SK-N-SH (cell line): ENCODE results near the gene RIN3. TPM values are rescaled to one million over a fixed set of nuclear protein-coding genes. Genes with fewer than 3 reads are reported as not detected.

Experiments
- CTCF ChIA-PET: fragments of 300-600, 350-600 bp; formaldehyde crosslinking; extraction: SDS; loops from one replicate; lab custom pipeline; 2021; lab: Yijun Ruan, JAX
- POLR2A ChIA-PET: fragments of 350-600 bp; sonication (Branson Sonifier 250); formaldehyde crosslinking; extraction: SDS; loops from one replicate; lab custom pipeline; 2020; ENCODE audit warnings: antibody characterized with exemption, inconsistent platforms; lab: Yijun Ruan, JAX
- DNase-seq: peaks from one replicate; pipeline ENCODE4 v3.0.0; 2012
- H2AFZ ChIP-seq: fragments of 200-600 bp; sonication (generic); 2 replicates; pipeline ENCODE4 v1.8.1; 2016; ENCODE audit warnings: antibody characterized with exemption, mild to moderate bottlenecking, low read depth
- H3F3A ChIP-seq: fragments of 200-600 bp; sonication (generic); replicated peaks from 2 replicates; pipeline ENCODE3; 2016; ENCODE audit warnings: antibody characterized with exemption, mild to moderate bottlenecking; ENCODE audit not compliant: insufficient read depth
- H3K27ac ChIP-seq, 2 experiments: fragments of 200-500 bp in 1 of 2; fragments of 200-600 bp in 1 of 2; sonication (Bioruptor generic) in 1 of 2; sonication (generic), shearing (Covaris generic) in 1 of 2; 2 replicates each; pipeline versions ENCODE4 v1.5.1 to v1.6.1; 2014 to 2016; ENCODE audit warnings: low read depth in 2 of 2, inconsistent platforms in 1 of 2, low read length in 1 of 2, mild to moderate bottlenecking in 1 of 2, mixed read lengths in 1 of 2
- H3K27me3 ChIP-seq: fragments of 200-600 bp; sonication (generic), shearing (Covaris generic); 2 replicates; pipeline ENCODE4 v1.6.1; 2016; ENCODE audit warnings: mixed run types; ENCODE audit not compliant: insufficient read depth
- H3K36me3 ChIP-seq, 2 experiments: fragments of 200-500 bp in 1 of 2; fragments of 200-600 bp in 1 of 2; sonication (Bioruptor generic) in 1 of 2; sonication (generic) in 1 of 2; replicated peaks in 1 of 2; 2 replicates each; pipeline versions ENCODE3 to v1.5.1; 2014 to 2016; ENCODE audit warnings: low read length in 1 of 2, mild to moderate bottlenecking in 1 of 2; ENCODE audit not compliant: insufficient read depth in 2 of 2, control insufficient read depth in 1 of 2
- H3K4me1 ChIP-seq, 2 experiments: fragments of 200-500 bp in 1 of 2; fragments of 200-600 bp in 1 of 2; sonication (Bioruptor generic) in 1 of 2; sonication (generic), shearing (Covaris generic) in 1 of 2; 2 replicates each; pipeline versions ENCODE4 v1.5.1 to v1.6.1; 2014 to 2016; ENCODE audit warnings: low read depth in 1 of 2, low read length in 1 of 2, mixed run types in 1 of 2; ENCODE audit not compliant: insufficient read depth in 2 of 2, control insufficient read depth in 1 of 2
- H3K4me2 ChIP-seq: fragments of 200-600 bp; sonication (generic), shearing (Covaris generic); 2 replicates; pipeline ENCODE4 v1.6.1; 2017; ENCODE audit warnings: mixed run types
- H3K4me3 ChIP-seq, 2 experiments: fragments of 200-500 bp in 1 of 2; fragments of 200-600 bp in 1 of 2; sonication (Bioruptor generic) in 1 of 2; sonication (generic), shearing (Covaris generic) in 1 of 2; 2 replicates each; pipeline versions ENCODE4 v1.5.1 to v1.8.1; 2014 to 2016; ENCODE audit warnings: low read depth in 2 of 2, inconsistent platforms in 1 of 2, low read length in 1 of 2, mild to moderate bottlenecking in 1 of 2, mixed read lengths in 1 of 2, moderate library complexity in 1 of 2
- H3K79me2 ChIP-seq: fragments of 200-600 bp; sonication (generic); 2 replicates; pipeline ENCODE4 v1.8.1; 2017; ENCODE audit warnings: mild to moderate bottlenecking; ENCODE audit not compliant: insufficient read depth
- H3K9ac ChIP-seq: fragments of 200-600 bp; sonication (generic); 2 replicates; pipeline ENCODE4 v1.6.1; 2017; ENCODE audit warnings: mixed run types
- H3K9me2 ChIP-seq: fragments of 200-600 bp; sonication (generic); 2 replicates; pipeline ENCODE4 v1.6.1; 2017; ENCODE audit warnings: mixed run types
- H3K9me3 ChIP-seq: fragments of 200-600 bp; sonication (generic); 2 replicates; pipeline ENCODE4 v1.6.1; 2017; ENCODE audit warnings: mixed run types, mild to moderate bottlenecking, moderate library complexity
- H4K20me1 ChIP-seq: fragments of 200-600 bp; sonication (generic); 2 replicates; pipeline ENCODE4 v1.6.1; 2017; ENCODE audit warnings: mild to moderate bottlenecking, mixed run types; ENCODE audit not compliant: insufficient read depth
- FOSL2 ChIP-seq: IDR thresholded peaks from 2 replicates; pipeline ENCODE4 v1.4.0; 2012; ENCODE audit warnings: low read depth, mild to moderate bottlenecking, moderate library complexity, borderline replicate concordance
- GABPA ChIP-seq: IDR thresholded peaks from 2 replicates; pipeline ENCODE4 v1.4.0; 2012; ENCODE audit warnings: low read depth, mild to moderate bottlenecking
- NRF1 ChIP-seq: IDR thresholded peaks from 2 replicates; pipeline ENCODE4 v1.6.1; 2012; ENCODE audit warnings: low read depth, mild to moderate bottlenecking, low read length
- SIN3A ChIP-seq: IDR thresholded peaks from 2 replicates; pipeline ENCODE4 v1.6.1; 2012; ENCODE audit warnings: low read depth, mild to moderate bottlenecking, low read length, moderate library complexity, borderline replicate concordance
- SMC3 ChIP-seq: IDR thresholded peaks from 2 replicates; pipeline ENCODE4 v1.6.1; 2012; ENCODE audit warnings: low read depth, low read length, improper control_type of control experiment
- TCF12 ChIP-seq: IDR thresholded peaks from 2 replicates; pipeline ENCODE4 v1.4.0; 2012
- WGBS: methylation state at CpG from one replicate; pipeline ENCODE4 v1.1.6; 2017; ENCODE audit warnings: low lambda C conversion rate; 5-methylcytosine and 5-hydroxymethylcytosine counted together
- polyA plus RNA-seq, 3 experiments: library from polyadenylated mRNA; depleted of rRNA; stranded (reverse); fragments of >200 nt; gene quantifications; 2 replicates each; pipeline ENCODE4 v1.2.3, GENCODE V29; 2012
- TF ChIP-seq, protein P1 (sequence below): IDR thresholded peaks from 2 replicates; pipeline ENCODE4 v1.4.0; 2012; ENCODE audit warnings: low read depth, borderline replicate concordance
- TF ChIP-seq, protein P2 (sequence below): fragments of 150-350 bp; IDR thresholded peaks from 2 replicates; pipeline ENCODE4 v1.6.1; 2016; ENCODE audit warnings: mild to moderate bottlenecking, low read depth, low read length
- TF ChIP-seq, protein P3 (sequence below): IDR thresholded peaks from 2 replicates; pipeline ENCODE4 v1.6.1; 2012; ENCODE audit warnings: mild to moderate bottlenecking, low read depth, low read length, moderate library complexity
- TF ChIP-seq, protein P4 (sequence below): IDR thresholded peaks from 2 replicates; pipeline ENCODE4; 2012
- TF ChIP-seq, protein P5 (sequence below): fragments of 200-600 bp; sonication (generic); IDR thresholded peaks from 2 replicates; pipeline ENCODE4 v1.6.1; 2017; ENCODE audit warnings: antibody characterized with exemption, mild to moderate bottlenecking, moderate library complexity

Gene RIN3
- polyA plus RNA-seq, 1 of the 3 experiments (the other 2 are of a cell fraction) = 12.4 TPM

DNA sequence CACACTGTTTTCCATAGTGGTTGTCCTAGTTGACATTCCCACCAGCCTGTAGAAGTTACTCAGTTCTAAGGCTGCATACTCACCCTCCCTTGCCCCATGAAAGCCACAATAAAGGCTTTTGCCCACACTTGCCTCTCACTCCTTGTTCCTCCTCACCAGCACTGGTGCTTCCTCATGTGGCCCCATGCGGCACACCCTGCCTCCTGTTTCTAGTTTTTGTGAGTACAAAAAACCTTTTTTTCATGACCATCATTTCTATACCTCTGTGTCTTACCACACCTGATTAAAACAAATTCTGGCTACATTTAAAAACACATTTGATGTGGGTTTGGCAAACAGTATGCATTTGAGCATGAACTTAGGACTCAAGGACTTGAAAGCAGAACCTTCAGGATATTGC, 40.7 kb upstream of the RIN3 start:
- Histone ChIP-seq H2AFZ (no peak overlapping the region), H3K4me2 (peak overlapping the region; percentile 67; the same call in 1 of the 2 replicates), H3K79me2 (no peaks in the 10 kb centered on the region), H3F3A (peaks cover 17% of the 10 kb centered on the region), H3K9ac (no peak overlapping the region), H4K20me1 (no peaks in the 10 kb centered on the region), H3K27ac (peak overlapping the region; percentile 49 to 68; a peak in 2 of 4 replicates), H3K9me3 (no peaks in the 10 kb centered on the region), H3K4me1 (peaks cover 8 to 13% of the 10 kb centered on the region in 2 experiments), H3K9me2 (no peaks in the 10 kb centered on the region), H3K4me3 (no peak overlapping the region), H3K27me3 (no peaks in the 10 kb centered on the region), H3K36me3 (no peaks in the 10 kb centered on the region)
- TF ChIP-seq TCF12 (no peak), SIN3A (no peak)
- TF ChIP-seq, protein P1, sequence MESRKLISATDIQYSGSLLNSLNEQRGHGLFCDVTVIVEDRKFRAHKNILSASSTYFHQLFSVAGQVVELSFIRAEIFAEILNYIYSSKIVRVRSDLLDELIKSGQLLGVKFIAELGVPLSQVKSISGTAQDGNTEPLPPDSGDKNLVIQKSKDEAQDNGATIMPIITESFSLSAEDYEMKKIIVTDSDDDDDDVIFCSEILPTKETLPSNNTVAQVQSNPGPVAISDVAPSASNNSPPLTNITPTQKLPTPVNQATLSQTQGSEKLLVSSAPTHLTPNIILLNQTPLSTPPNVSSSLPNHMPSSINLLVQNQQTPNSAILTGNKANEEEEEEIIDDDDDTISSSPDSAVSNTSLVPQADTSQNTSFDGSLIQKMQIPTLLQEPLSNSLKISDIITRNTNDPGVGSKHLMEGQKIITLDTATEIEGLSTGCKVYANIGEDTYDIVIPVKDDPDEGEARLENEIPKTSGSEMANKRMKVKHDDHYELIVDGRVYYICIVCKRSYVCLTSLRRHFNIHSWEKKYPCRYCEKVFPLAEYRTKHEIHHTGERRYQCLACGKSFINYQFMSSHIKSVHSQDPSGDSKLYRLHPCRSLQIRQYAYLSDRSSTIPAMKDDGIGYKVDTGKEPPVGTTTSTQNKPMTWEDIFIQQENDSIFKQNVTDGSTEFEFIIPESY = no peak
- DNase-seq = no peak
- ChIA-PET CTCF (no interaction called here), POLR2A (no interaction called here)
- 86% methylated on average over 1 of the region's 1 CpG for WGBS

DNA sequence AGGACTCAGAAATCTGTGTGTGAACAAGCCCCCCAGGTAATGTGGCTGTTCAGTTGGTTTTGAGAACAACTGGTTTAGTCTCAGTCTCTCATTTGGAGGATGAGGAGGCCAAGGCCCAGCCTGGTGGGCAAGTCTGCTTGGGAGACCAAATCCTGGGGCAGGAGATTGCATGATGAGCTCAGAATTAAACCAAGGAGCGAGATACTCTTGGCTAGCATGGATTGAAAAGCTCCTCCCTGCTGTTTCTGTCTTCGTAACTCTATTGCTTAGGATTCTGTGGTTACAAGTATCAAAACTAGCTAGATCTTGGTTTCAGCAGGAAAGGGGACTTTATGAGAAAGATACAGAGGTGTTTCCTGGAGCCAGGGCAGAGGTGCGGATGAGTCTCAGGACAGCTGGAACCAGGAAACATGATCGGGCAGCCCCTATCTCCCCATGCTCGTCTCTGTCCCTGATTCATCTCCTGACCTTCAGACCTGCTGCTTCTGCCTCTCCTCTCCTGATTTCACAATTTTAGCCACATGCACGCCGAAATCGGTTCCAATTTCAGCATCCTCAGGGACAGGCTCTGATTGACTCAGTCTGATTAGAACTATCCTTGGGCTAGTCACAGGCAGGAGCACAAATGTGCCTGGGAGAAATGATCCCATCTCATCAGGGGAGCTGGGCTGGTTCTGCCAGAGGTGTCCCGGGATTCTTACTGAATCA, 40.2 kb upstream of the RIN3 start:
- POLR2A ChIA-PET = no interaction called here

More for the DNA sequence above, 40.2 kb upstream of the RIN3 start:
- H3K9me3 ChIP-seq = no peaks in the 10 kb centered on the region
- H3K27me3 ChIP-seq = no peaks in the 10 kb centered on the region
- H3K36me3 ChIP-seq = no peaks in the 10 kb centered on the region
- H3K4me1 ChIP-seq = peaks cover 8 to 13% of the 10 kb centered on the region in 2 experiments
- TF ChIP-seq, protein P2, sequence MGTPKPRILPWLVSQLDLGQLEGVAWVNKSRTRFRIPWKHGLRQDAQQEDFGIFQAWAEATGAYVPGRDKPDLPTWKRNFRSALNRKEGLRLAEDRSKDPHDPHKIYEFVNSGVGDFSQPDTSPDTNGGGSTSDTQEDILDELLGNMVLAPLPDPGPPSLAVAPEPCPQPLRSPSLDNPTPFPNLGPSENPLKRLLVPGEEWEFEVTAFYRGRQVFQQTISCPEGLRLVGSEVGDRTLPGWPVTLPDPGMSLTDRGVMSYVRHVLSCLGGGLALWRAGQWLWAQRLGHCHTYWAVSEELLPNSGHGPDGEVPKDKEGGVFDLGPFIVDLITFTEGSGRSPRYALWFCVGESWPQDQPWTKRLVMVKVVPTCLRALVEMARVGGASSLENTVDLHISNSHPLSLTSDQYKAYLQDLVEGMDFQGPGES = no peak
- TF ChIP-seq TCF12 (peak; percentile 2; the same call in 1 of the 2 replicates), NRF1 (no peak), SMC3 (no peak), GABPA (no peak), FOSL2 (no peak)
- TF ChIP-seq, protein P3, sequence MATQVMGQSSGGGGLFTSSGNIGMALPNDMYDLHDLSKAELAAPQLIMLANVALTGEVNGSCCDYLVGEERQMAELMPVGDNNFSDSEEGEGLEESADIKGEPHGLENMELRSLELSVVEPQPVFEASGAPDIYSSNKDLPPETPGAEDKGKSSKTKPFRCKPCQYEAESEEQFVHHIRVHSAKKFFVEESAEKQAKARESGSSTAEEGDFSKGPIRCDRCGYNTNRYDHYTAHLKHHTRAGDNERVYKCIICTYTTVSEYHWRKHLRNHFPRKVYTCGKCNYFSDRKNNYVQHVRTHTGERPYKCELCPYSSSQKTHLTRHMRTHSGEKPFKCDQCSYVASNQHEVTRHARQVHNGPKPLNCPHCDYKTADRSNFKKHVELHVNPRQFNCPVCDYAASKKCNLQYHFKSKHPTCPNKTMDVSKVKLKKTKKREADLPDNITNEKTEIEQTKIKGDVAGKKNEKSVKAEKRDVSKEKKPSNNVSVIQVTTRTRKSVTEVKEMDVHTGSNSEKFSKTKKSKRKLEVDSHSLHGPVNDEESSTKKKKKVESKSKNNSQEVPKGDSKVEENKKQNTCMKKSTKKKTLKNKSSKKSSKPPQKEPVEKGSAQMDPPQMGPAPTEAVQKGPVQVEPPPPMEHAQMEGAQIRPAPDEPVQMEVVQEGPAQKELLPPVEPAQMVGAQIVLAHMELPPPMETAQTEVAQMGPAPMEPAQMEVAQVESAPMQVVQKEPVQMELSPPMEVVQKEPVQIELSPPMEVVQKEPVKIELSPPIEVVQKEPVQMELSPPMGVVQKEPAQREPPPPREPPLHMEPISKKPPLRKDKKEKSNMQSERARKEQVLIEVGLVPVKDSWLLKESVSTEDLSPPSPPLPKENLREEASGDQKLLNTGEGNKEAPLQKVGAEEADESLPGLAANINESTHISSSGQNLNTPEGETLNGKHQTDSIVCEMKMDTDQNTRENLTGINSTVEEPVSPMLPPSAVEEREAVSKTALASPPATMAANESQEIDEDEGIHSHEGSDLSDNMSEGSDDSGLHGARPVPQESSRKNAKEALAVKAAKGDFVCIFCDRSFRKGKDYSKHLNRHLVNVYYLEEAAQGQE = no peak
- TF ChIP-seq, protein P4, sequence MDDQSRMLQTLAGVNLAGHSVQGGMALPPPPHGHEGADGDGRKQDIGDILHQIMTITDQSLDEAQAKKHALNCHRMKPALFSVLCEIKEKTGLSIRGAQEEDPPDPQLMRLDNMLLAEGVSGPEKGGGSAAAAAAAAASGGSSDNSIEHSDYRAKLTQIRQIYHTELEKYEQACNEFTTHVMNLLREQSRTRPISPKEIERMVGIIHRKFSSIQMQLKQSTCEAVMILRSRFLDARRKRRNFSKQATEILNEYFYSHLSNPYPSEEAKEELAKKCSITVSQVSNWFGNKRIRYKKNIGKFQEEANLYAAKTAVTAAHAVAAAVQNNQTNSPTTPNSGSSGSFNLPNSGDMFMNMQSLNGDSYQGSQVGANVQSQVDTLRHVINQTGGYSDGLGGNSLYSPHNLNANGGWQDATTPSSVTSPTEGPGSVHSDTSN = 0 out of 2 replicates have a peak, but pooled peaks have one; percentile 8
- TF ChIP-seq, protein P5, sequence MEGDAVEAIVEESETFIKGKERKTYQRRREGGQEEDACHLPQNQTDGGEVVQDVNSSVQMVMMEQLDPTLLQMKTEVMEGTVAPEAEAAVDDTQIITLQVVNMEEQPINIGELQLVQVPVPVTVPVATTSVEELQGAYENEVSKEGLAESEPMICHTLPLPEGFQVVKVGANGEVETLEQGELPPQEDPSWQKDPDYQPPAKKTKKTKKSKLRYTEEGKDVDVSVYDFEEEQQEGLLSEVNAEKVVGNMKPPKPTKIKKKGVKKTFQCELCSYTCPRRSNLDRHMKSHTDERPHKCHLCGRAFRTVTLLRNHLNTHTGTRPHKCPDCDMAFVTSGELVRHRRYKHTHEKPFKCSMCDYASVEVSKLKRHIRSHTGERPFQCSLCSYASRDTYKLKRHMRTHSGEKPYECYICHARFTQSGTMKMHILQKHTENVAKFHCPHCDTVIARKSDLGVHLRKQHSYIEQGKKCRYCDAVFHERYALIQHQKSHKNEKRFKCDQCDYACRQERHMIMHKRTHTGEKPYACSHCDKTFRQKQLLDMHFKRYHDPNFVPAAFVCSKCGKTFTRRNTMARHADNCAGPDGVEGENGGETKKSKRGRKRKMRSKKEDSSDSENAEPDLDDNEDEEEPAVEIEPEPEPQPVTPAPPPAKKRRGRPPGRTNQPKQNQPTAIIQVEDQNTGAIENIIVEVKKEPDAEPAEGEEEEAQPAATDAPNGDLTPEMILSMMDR = no peak
- no peaks in the 10 kb centered on the region for H4K20me1 ChIP-seq
- no peak overlapping the region for H3K4me3 ChIP-seq
- H3K9ac ChIP-seq = no peak overlapping the region
- peak overlapping the region; percentile 67 for H3K4me2 ChIP-seq
- H3F3A ChIP-seq = peaks cover 19% of the 10 kb centered on the region
- no peak for DNase-seq
- peak overlapping the region; percentile 49 to 68 for H3K27ac ChIP-seq
- H3K9me2 ChIP-seq = no peaks in the 10 kb centered on the region
- peak overlapping the region; percentile 60; the same call in 1 of the 2 replicates for H2AFZ ChIP-seq
- 17% methylated on average over 9 of the region's 9 CpGs for WGBS
- H3K79me2 ChIP-seq = no peaks in the 10 kb centered on the region
- CTCF ChIA-PET = interaction anchor here (0.6 kb wide), 1 partner anchor 122 kb away, joined by 3 read pairs; no protein-coding TSS in a partner anchor
